Adrenal gland (tissue), 12 donors: ENCODE measurements around the gene SEH1L. TPM values are rescaled to one million over a fixed set of nuclear protein-coding genes. Genes with fewer than 3 reads are reported as not detected.
A peak's percentile ranks its signal among the peaks of the same experiment; 100 is the strongest.

ENCODE experiments used
- DNase-seq, 7 donors: peaks; one replicate each; pipeline ENCODE4 v3.0.0-alpha.2; 2019 to 2020
- H3K27ac ChIP-seq, 5 donors: fragments of 200-600 bp; sonication (generic) in 4 of 5; 1 replicate in 3 of 5; 2 replicates in 2 of 5; pipeline versions ENCODE4 v1.5.1 to v1.8.0; 2016 to 2020; ENCODE audit warnings: mild to moderate bottlenecking in 1 of 5
- H3K27me3 ChIP-seq: fragments of 200-600 bp; 2 replicates; pipeline ENCODE4 v1.8.0; 2021
- H3K36me3 ChIP-seq, 2 donors: fragments of 200-600 bp; replicated peaks in 1 of 2; 1 replicate in 1 of 2; 2 replicates in 1 of 2; pipeline versions ENCODE4 v1.5.1 to v1.8.0; 2018 to 2022
- H3K4me1 ChIP-seq, 2 donors: fragments of 200-600 bp; replicated peaks in 1 of 2; 1 replicate in 1 of 2; 2 replicates in 1 of 2; pipeline versions ENCODE4 v1.5.1 to v1.8.0; 2018 to 2021
- H3K4me3 ChIP-seq, 4 donors: fragments of 200-600 bp; sonication (generic) in 3 of 4; one replicate each; pipeline ENCODE4 v1.5.1; 2016 to 2018
- H3K9me3 ChIP-seq, 3 donors: fragments of 200-600 bp; sonication (generic) in 1 of 3; replicated peaks in 1 of 3; 1 replicate in 2 of 3; 2 replicates in 1 of 3; pipeline versions ENCODE4 v1.5.1 to v1.8.0; 2016 to 2021
- POLR2A ChIP-seq, 2 donors: fragments of 450-650 bp; IDR thresholded peaks; one replicate each; pipeline ENCODE4 v1.6.1; 2017; ENCODE audit warnings: antibody characterized with exemption in 2 of 2, mild to moderate bottlenecking in 2 of 2, moderate library complexity in 1 of 2
- WGBS, 4 donors: extraction: QIAGEN DNeasy Blood & Tissue Kit in 2 of 4; methylation state at CpG; one replicate each; pipeline versions ENCODE4 v1.1.5 to v1.1.7; 2013 to 2017; 5-methylcytosine and 5-hydroxymethylcytosine counted together
- intact Hi-C, 2 donors: fragments of 100-400 bp; cut with DNase I; formaldehyde crosslinking; loops; one replicate each; pipeline versions ENCODE4 v1.14.1 to v1.15.0; 2022 to 2023
- polyA plus RNA-seq, 3 donors: library from polyadenylated mRNA; stranded (reverse); fragments of 200-250 nt in 2 of 3; fragments of 350-450 nt in 1 of 3; fragmentation: Illumina TruSeq in 1 of 3; extraction: RNeasy Lipid Tissue Mini Kit (QIAGEN cat#74804) in 1 of 3; gene quantifications; one replicate each; pipeline ENCODE4 v1.2.3, GENCODE V29; 2013 to 2014
- total RNA-seq, 9 donors: library from RNA; depleted of rRNA in 4 of 9; stranded (reverse); fragments of >200 nt in 4 of 9; fragments of 120-200 nt in 1 of 9; fragmentation: NEBNext Ultra II Directional in 1 of 9; extraction: Animal tissue kit (Norgen Biotek cat#: 25700) in 1 of 9; gene quantifications; one replicate each; pipeline versions ENCODE4 v1.1.0 to v1.2.4, GENCODE V29; 2013 to 2023
- TF ChIP-seq, protein P1 (sequence below), 6 experiments: fragments of 450-650 bp in 4 of 6; fragments of 200-600 bp in 2 of 6; sonication (generic) in 1 of 6; IDR thresholded peaks; 1 replicate in 5 of 6; 2 replicates in 1 of 6; pipeline versions ENCODE4 v1.5.1 to v1.8.0; 2016 to 2021; ENCODE audit warnings: antibody characterized with exemption in 6 of 6, mild to moderate bottlenecking in 2 of 6, moderate library complexity in 1 of 6
- donor health status: healthy with polysubstance abuse.
- donor health status: Bipolar disorder and iron deficiency.
- donor health status: DM: yes; HTN: yes; CAD: no.
- donor health status: DM: no; HTN: no; CAD: no.
- donor health status: DM: no; HTN: no; CAD: no.
- donor health status: DM: yes; HTN: yes; CAD: no.

Gene SEH1L
- total and polyA plus RNA-seq, 12 donors, result 6.8 to 44.5 (median 23.7) TPM

DNA sequence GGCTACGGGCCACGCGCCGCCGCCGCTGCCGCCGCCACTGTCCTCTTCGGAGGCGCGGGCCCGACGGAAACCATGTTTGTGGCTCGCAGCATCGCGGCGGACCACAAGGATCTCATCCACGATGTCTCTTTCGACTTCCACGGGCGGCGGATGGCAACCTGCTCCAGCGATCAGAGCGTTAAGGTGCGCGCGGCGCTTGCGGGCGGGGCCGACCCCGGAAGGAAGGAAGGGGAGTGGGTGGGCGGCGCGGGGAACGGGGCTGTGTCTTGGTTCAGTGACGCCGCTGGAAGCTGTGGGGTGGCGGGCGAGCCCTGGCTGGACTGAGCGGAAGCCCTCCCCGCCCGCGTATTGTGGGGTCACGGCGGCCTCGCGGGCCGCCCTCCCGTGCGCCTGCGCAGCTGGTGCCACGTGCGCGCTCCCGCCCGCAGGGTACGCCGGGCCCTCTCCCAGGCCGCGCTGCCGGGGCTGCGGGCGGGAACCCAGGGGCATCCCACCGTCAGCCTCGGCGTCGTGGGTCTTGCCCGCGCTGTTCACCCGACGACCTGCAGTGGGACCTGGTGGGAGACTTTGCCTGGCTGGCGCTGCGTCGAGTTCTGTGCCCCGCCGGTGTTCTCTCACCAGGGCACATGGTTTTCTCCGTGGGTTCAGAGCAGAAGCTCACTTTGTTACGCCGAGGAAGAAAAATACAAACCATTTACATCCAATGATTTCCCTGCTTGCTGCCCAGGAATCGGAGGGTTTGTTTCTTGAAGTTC lies 416 bp downstream of the SEH1L start:
- WGBS, 4 donors, result 1 to 4% (median 3%) methylated on average over 8 to 81 of the region's 81 CpGs
- H3K4me3 ChIP-seq, result peak overlapping the region; percentile 27 to 87 (median 41)
- no peaks in the 10 kb centered on the region for H3K36me3 ChIP-seq
- intact Hi-C loops, result no loop called here
- TF ChIP-seq, protein P1, sequence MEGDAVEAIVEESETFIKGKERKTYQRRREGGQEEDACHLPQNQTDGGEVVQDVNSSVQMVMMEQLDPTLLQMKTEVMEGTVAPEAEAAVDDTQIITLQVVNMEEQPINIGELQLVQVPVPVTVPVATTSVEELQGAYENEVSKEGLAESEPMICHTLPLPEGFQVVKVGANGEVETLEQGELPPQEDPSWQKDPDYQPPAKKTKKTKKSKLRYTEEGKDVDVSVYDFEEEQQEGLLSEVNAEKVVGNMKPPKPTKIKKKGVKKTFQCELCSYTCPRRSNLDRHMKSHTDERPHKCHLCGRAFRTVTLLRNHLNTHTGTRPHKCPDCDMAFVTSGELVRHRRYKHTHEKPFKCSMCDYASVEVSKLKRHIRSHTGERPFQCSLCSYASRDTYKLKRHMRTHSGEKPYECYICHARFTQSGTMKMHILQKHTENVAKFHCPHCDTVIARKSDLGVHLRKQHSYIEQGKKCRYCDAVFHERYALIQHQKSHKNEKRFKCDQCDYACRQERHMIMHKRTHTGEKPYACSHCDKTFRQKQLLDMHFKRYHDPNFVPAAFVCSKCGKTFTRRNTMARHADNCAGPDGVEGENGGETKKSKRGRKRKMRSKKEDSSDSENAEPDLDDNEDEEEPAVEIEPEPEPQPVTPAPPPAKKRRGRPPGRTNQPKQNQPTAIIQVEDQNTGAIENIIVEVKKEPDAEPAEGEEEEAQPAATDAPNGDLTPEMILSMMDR (IDR thresholded peaks at IDR 0.05), result peak in 1 of 6 experiments; percentile 2
- TF ChIP-seq POLR2A (IDR thresholded peaks at IDR 0.05), result peak; percentile 72 to 83
- DNase-seq, result peak; percentile 93 to 97 (median 96)
- H3K27me3 ChIP-seq, result no peaks in the 10 kb centered on the region
- H3K4me1 ChIP-seq, result peaks cover 0 to 16% of the 10 kb centered on the region in 2 donors
- no peaks in the 10 kb centered on the region for H3K9me3 ChIP-seq
- H3K27ac ChIP-seq, result peak overlapping the region; percentile 95 to 99 (median 98)

DNA sequence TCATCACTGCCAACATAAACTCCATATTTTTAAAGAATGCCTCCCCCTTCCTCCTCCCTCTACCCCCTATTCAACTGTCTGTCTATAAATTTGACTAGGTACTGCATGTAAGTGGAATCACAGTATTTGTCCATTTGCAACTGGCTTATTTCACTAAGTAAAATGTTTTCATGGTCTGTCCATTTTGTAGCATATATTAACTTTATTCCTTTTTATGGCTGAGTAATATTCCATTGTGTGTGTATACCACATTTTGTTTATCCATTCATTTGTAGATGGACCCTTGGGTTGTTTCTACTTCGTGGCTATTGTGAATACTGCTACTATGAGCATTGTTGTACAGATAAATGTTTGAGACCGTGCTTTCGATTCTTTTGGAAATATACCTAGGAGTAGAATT lies 10.7 kb downstream of the SEH1L start:
- Histone ChIP-seq H3K4me3 (no peak overlapping the region), H3K4me1 (no peaks in the 10 kb centered on the region), H3K9me3 (no peaks in the 10 kb centered on the region), H3K36me3 (peaks cover 0 to 8% of the 10 kb centered on the region in 2 donors), H3K27me3 (no peaks in the 10 kb centered on the region), H3K27ac (no peak overlapping the region)
- no peak for DNase-seq
- 94 to 97% (median 97%) methylated on average over 3 of the region's 3 CpGs for WGBS, 4 donors
- TF ChIP-seq, protein P1 (IDR thresholded peaks at IDR 0.05), result no peak
- intact Hi-C loops, result no loop called here

DNA sequence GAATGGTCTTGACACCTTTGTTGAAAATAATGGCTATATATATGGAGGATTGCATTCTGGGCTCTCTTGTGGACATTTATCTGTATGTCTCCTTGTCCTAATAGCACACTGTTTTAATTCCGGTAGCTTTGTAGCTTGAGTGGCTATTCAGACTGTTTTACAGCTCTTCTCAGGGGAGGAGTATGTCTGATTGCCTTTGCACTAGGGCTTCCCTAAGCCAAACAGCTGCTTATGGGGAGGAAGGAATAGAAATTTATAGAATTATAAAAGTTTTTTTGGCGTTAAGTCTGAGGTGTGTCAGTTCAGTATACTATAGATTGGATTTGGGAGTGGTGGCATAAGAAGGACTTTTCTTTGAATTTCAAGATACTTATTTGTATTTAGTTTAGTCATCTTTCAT lies 12.6 kb downstream of the SEH1L start:
- H3K27ac ChIP-seq, result no peak overlapping the region
- intact Hi-C loops, result no loop called here
- no peaks in the 10 kb centered on the region for H3K9me3 ChIP-seq
- no peak overlapping the region for H3K4me3 ChIP-seq
- no peaks in the 10 kb centered on the region for H3K4me1 ChIP-seq
- no peaks in the 10 kb centered on the region for H3K27me3 ChIP-seq
- H3K36me3 ChIP-seq, result peaks cover 0 to 16% of the 10 kb centered on the region in 2 donors
- TF ChIP-seq POLR2A (IDR thresholded peaks at IDR 0.05), result no peak
- TF ChIP-seq, protein P1 (IDR thresholded peaks at IDR 0.05), result no peak
- DNase-seq, result no peak
- WGBS, 4 donors, result 88 to 99% (median 95%) methylated on average over 2 of the region's 2 CpGs

DNA sequence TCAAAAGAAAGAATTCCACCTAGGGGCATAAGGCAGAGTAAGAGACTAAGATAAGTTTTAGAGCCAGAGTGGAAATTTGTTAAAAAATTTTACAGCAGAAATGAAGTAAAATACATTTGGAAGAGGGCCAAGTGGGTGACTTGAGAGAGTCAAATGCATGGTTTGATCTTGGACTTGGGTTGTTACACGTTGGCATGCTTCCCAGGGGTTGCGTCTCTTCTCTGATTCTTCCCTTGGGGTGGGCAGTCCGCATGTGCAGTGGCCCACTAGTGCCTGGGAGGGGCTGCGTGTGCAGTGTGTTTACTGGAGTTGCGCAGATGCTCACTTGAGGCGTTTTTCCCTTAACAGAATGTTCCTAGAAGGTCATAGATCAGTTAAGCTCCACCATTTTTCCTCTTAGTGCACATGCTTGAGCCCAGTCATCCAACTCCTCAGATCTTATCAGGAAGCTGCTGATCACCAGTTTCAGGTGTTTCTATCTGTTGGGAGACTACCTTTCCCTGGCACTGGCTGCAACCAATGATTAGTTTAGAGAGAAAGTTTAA lies 13.1 kb downstream of the SEH1L start:
- Histone ChIP-seq H3K27me3 (no peaks in the 10 kb centered on the region), H3K4me1 (no peaks in the 10 kb centered on the region), H3K27ac (no peak overlapping the region), H3K9me3 (no peaks in the 10 kb centered on the region), H3K4me3 (no peak overlapping the region), H3K36me3 (peaks cover 0 to 12% of the 10 kb centered on the region in 2 donors)
- WGBS, 4 donors, result 73 to 88% (median 80%) methylated on average over 6 of the region's 6 CpGs
- TF ChIP-seq, protein P1 (IDR thresholded peaks at IDR 0.05), result no peak
- no peak for TF ChIP-seq POLR2A (IDR thresholded peaks at IDR 0.05)
- intact Hi-C loops, result no loop called here
- no peak for DNase-seq
